Activated T-cell treated with anti-CD3 and anti-CD28 coated beads, Interleukin-2, amount 50 U/mL, for 24 hours (primary cell): ENCODE results near the gene CCDC102A.
A peak's percentile ranks its signal among the peaks of the same experiment; 100 is the strongest.
"Not testable (repeated sequence)": the region's sequence is repeated elsewhere in the genome, so short reads cannot be mapped to it uniquely, and the experiment has no call there.

Experiments
- DNase-seq: peaks from one replicate; pipeline ENCODE4 v3.0.0-alpha.2; 2020
- H3K27ac Mint-ChIP-seq: 2 replicates; pipeline ENCODE4 v1.8.0; 2020; ENCODE audit warnings: mild to moderate bottlenecking, mixed read lengths
- H3K27me3 Mint-ChIP-seq: 2 replicates; pipeline ENCODE4 v1.8.0; 2020; ENCODE audit warnings: mixed read lengths
- H3K36me3 Mint-ChIP-seq: 2 replicates; pipeline ENCODE4 v1.8.0; 2020; ENCODE audit warnings: low read depth, mixed read lengths
- H3K4me1 Mint-ChIP-seq: 2 replicates; pipeline ENCODE4 v1.8.0; 2020; ENCODE audit warnings: low read depth, mixed read lengths
- H3K4me3 Mint-ChIP-seq: 2 replicates; pipeline ENCODE4 v1.8.0; 2020; ENCODE audit warnings: mild to moderate bottlenecking, moderate library complexity, mixed read lengths
- H3K9me3 Mint-ChIP-seq: 2 replicates; pipeline ENCODE4 v1.8.0; 2020; ENCODE audit warnings: mixed read lengths

CCDC102A gene

DNA sequence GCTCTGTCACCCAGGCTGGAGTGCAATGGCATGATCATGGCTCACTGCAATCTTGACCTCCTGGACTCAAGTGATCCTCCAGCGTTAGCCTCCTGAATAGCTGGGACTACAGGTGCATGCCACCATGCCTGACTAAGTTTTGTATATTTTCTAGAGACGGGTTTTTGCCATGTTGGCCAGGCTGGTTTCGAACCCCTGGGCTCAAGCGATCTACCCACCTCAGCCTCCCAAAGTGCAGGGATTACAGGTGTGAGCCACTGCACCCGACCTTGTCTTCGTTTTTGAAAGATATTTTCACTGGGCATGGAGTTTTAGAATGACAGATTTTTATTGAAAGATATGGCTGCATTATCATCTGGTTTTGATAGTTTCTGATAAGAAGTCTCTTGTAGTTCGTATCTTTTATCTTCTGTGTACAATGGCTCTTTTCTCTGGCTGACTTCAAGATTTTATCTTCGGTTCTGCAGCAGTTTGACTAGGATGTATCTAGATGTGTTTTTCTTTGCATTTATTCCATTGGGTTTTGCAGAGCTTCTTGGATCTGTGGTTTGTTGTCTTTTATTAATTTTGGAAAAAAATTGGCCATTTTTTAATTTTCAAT is 20.7 kb upstream of the CCDC102A start:
- H3K36me3 Mint-ChIP-seq, result no peaks in the 10 kb centered on the region
- no peak overlapping the region for H3K27ac Mint-ChIP-seq
- H3K4me3 Mint-ChIP-seq, result no peak overlapping the region
- H3K27me3 Mint-ChIP-seq, result no peaks in the 10 kb centered on the region
- H3K9me3 Mint-ChIP-seq, result peaks cover 8% of the 10 kb centered on the region
- H3K4me1 Mint-ChIP-seq, result peaks cover 17% of the 10 kb centered on the region
- DNase-seq, result no peak

DNA sequence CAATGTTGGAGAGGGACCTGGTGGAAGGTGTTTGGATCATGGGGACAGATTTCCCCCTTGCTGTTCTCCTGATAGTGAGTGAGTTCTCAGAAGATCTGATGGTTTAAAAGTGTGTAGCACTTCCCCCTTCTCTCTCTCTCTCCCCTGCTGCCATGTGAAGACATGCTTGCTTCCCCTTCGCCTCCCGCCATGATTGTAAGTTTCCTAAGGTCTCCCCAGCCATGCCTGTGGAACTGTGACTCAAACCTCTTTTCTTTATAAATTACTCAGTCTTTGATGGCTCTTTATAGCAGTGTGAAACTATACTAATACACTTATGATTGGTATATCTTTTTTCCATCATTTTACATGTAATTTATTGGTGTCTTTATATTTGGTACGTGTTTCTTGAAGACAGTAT is 19.5 kb upstream of the CCDC102A start:
- Mint-ChIP-seq H3K36me3 (no peaks in the 10 kb centered on the region), H3K4me1 (peaks cover 24% of the 10 kb centered on the region), H3K27ac (peak overlapping the region; percentile 56), H3K9me3 (peaks cover 8% of the 10 kb centered on the region), H3K27me3 (no peaks in the 10 kb centered on the region), H3K4me3 (no peak overlapping the region)
- DNase-seq, result no peak

GRCh38 chr16:57551057-57551456 is 14.7 kb upstream of the CCDC102A start:
- Mint-ChIP-seq H3K9me3 (peaks cover 4% of the 10 kb centered on the region), H3K4me3 (no peak overlapping the region), H3K27ac (no peak overlapping the region), H3K27me3 (no peaks in the 10 kb centered on the region), H3K36me3 (no peaks in the 10 kb centered on the region), H3K4me1 (peaks cover 37% of the 10 kb centered on the region)
- DNase-seq, result no peak

GRCh38 chr16:57549730-57550129 is 13.4 kb upstream of the CCDC102A start:
- no peak for DNase-seq
- Mint-ChIP-seq H3K27ac (no peak overlapping the region), H3K27me3 (no peaks in the 10 kb centered on the region), H3K4me1 (peaks cover 38% of the 10 kb centered on the region), H3K4me3 (no peak overlapping the region), H3K9me3 (no peaks in the 10 kb centered on the region), H3K36me3 (no peaks in the 10 kb centered on the region)

DNA sequence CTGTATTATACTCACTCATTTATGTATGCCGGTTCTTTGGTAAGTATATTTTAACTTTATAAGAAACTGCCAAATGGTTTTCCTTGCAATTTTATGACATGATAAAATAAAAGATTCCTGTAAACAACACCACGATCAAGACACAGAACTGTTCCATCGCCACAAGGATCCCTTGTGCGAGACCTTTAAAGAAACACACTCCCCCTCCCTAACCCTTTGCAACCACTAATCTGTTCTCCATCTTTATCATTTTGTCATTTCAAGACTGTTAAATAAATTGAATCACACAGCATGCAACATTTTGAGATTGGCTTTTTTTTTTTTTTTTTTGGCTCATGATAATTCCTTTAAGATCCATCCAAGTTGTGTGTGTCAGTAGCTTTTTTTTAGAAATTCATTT is 12.0 kb upstream of the CCDC102A start:
- no peaks in the 10 kb centered on the region for H3K27me3 Mint-ChIP-seq
- H3K36me3 Mint-ChIP-seq, result no peaks in the 10 kb centered on the region
- DNase-seq, result no peak
- peaks cover 51% of the 10 kb centered on the region for H3K4me1 Mint-ChIP-seq
- peak overlapping the region; percentile 2 for H3K27ac Mint-ChIP-seq
- no peaks in the 10 kb centered on the region for H3K9me3 Mint-ChIP-seq
- H3K4me3 Mint-ChIP-seq, result no peak overlapping the region

- H3K9me3 Mint-ChIP-seq, H3K27ac Mint-ChIP-seq, H3K27me3 Mint-ChIP-seq, H3K36me3 Mint-ChIP-seq, DNase-seq, H3K4me3 Mint-ChIP-seq: not testable (repeated sequence)
- H3K4me1 Mint-ChIP-seq, result peaks cover 55% of the 10 kb centered on the region
Observed at GRCh38 chr16:57547524-57547923, 11.2 kb upstream of the CCDC102A start.

DNA sequence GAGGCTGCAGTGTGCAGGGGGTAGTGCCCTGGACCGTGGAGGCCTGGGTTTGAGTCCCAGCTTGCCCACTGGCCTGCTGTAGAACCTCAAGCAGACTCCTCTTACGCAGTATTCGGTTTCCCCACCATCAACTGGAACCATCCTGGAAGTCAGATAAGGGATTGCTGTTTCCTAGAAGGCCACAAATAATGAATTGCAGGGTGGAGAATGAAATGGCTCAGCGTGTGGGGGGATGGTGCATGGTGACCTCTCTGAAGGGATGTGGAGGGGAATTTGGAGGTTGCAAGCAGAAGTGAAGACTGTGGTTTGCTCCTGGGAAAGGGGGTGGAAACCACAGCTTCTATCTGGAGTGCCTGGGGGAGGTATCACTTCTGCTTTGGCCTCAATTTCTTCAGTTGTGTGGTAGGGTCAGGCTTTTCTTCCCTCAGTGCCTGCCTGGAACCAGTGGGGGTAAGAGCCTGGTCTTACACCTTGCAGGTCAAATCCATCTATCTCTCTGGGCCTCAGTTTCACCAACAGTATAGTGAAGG is 7.8 kb upstream of the CCDC102A start:
- Mint-ChIP-seq H3K4me1 (peaks cover 58% of the 10 kb centered on the region), H3K27me3 (no peaks in the 10 kb centered on the region), H3K4me3 (peak overlapping the region; percentile 68), H3K27ac (peak overlapping the region; percentile 31), H3K36me3 (no peaks in the 10 kb centered on the region), H3K9me3 (no peaks in the 10 kb centered on the region)
- no peak for DNase-seq

- no peak for DNase-seq
- no peaks in the 10 kb centered on the region for H3K27me3 Mint-ChIP-seq
- H3K4me3 Mint-ChIP-seq, result peak overlapping the region; percentile 68
- peak overlapping the region; percentile 76 for H3K27ac Mint-ChIP-seq
- H3K36me3 Mint-ChIP-seq, result no peaks in the 10 kb centered on the region
- peaks cover 71% of the 10 kb centered on the region for H3K4me1 Mint-ChIP-seq
- no peaks in the 10 kb centered on the region for H3K9me3 Mint-ChIP-seq
Observed at GRCh38 chr16:57541754-57542435, 5.5 kb upstream of the CCDC102A start.

GRCh38 chr16:57540906-57541753 is 4.8 kb upstream of the CCDC102A start:
- Mint-ChIP-seq H3K27me3 (no peaks in the 10 kb centered on the region), H3K36me3 (no peaks in the 10 kb centered on the region), H3K27ac (peak overlapping the region; percentile 3), H3K4me3 (no peak overlapping the region), H3K9me3 (no peaks in the 10 kb centered on the region), H3K4me1 (peaks cover 73% of the 10 kb centered on the region)
- DNase-seq, result no peak

GRCh38 chr16:57540387-57540786 is 4.0 kb upstream of the CCDC102A start:
- H3K27me3 Mint-ChIP-seq, result no peaks in the 10 kb centered on the region
- H3K27ac Mint-ChIP-seq, result no peak overlapping the region
- H3K4me1 Mint-ChIP-seq, result peaks cover 74% of the 10 kb centered on the region
- no peak for DNase-seq
- no peak overlapping the region for H3K4me3 Mint-ChIP-seq
- H3K36me3 Mint-ChIP-seq, result peaks cover 2% of the 10 kb centered on the region
- no peaks in the 10 kb centered on the region for H3K9me3 Mint-ChIP-seq

DNA sequence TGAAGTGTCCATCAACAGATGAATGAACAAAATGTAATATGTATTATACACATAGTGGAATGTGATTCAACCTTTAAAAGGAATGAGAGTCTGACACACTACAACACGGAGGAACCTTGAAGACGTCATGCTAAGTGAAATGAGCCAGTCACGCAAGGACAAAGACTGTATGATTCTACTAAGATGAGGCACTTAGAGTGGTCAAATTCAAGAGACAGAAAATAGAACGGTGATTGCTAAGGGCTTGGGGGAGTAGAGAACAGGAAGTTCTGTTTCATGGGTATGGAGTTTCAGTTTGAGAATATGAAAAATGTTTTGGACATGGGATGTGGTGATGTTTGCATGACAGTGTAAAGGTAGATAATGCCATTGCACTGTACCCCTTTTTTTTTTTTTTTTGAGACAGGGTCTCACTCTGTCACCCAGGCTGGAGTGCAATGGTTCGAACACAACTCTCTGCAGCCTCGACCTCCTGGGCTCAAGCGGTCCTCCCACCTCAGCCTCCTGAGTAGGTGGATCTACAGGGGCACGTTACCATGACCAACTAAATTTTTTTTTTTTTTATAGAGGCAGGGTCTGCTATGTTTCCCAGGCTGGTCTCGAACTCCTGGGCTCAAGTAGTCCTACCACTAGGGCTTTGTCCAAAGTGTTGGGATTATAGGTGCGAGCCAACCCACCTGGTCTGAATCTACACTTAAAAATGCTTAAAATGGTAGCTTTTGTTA is 2.9 kb upstream of the CCDC102A start:
- H3K27ac Mint-ChIP-seq, result peak overlapping the region; percentile 91
- H3K27me3 Mint-ChIP-seq, result no peaks in the 10 kb centered on the region
- H3K9me3 Mint-ChIP-seq, result no peaks in the 10 kb centered on the region
- DNase-seq, result no peak
- peak overlapping the region; percentile 80 for H3K4me3 Mint-ChIP-seq
- peaks cover 2% of the 10 kb centered on the region for H3K36me3 Mint-ChIP-seq
- H3K4me1 Mint-ChIP-seq, result peaks cover 75% of the 10 kb centered on the region

DNA sequence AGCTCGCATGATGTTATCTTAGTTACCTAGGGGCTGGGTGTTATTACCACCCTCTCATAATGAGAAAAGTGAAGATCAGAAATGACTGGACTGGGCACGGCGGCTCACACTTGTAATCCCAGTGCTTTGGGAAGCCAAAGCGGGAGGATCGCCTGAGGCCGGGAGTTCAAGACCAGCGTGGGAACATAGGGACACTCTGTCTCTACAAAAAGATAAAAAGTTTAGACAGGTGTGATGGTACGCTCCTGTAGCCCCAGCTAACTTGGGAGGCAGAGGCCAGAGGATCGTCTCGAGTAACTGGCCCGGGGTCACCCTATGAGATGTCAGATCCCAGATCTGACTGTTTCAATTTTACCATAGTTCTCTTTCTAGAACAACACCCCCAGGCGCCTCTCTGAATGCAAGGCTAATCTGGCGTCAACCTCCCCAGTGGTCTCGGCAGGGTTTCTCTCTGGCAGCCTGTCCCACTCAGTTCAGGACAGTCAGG is 1.9 kb upstream of the CCDC102A start:
- Mint-ChIP-seq H3K4me1 (peaks cover 76% of the 10 kb centered on the region), H3K9me3 (no peaks in the 10 kb centered on the region), H3K27me3 (no peaks in the 10 kb centered on the region), H3K4me3 (peak overlapping the region; percentile 80), H3K36me3 (peaks cover 2% of the 10 kb centered on the region), H3K27ac (peak overlapping the region; percentile 91)
- peak; percentile 50 for DNase-seq

DNA sequence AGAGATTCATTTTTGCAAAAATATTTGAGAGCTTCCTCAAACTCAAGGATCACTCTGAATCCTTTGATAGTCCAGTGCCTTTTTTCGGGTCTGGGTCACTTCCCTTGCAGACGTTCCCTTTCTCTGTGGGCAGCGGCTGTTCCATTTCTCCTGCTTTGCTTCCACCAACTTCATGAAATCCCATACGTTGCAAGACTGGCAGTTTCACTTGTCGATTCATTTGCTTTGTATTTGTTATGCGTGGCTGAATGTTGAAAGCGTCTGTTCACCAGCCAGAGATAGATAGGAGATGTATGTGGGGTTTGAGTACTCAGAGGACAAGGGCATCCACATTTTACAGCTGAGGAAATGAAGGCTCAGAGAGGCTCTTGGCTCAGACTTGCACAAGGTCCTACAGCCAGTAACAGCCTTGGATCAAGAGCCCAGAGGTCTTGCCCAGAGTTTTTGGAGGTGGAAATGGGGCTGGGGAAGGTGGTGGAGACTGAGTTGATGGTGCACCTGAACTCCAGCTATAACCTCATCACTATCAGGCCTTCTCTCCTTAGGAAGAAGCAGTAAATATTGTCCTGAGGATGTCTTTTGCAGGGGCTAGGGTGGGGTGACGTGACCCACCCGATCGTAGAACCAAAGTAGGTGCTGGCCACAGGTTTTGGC is 1.3 kb upstream of the CCDC102A start:
- DNase-seq, result no peak
- peak overlapping the region; percentile 80 for H3K4me3 Mint-ChIP-seq
- peak overlapping the region; percentile 91 for H3K27ac Mint-ChIP-seq
- H3K27me3 Mint-ChIP-seq, result no peaks in the 10 kb centered on the region
- H3K4me1 Mint-ChIP-seq, result peaks cover 77% of the 10 kb centered on the region
- H3K9me3 Mint-ChIP-seq, result no peaks in the 10 kb centered on the region
- peaks cover 2% of the 10 kb centered on the region for H3K36me3 Mint-ChIP-seq

DNA sequence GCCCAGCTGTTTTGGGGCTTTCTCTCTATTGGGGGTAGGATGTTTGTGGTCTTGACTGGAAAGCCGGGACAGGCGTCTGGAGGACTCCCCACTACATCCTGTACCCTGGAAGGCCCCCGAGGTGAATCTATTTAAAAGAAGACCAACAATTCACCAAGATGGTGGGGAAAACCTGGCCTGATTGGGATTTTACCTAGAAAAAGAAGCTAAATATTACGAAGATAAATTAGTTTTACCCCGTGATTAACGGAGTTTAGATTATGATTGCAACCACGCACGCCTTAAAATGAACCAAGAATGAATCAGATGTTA is 779 bp upstream of the CCDC102A start:
- Mint-ChIP-seq H3K4me1 (peaks cover 75% of the 10 kb centered on the region), H3K27ac (peak overlapping the region; percentile 91), H3K9me3 (no peaks in the 10 kb centered on the region), H3K4me3 (peak overlapping the region; percentile 80), H3K36me3 (peaks cover 2% of the 10 kb centered on the region), H3K27me3 (no peaks in the 10 kb centered on the region)
- DNase-seq, result no peak
